RCC 7860 (cell line): ENCODE results near the gene RAB7A.
"Not testable (repeated sequence)": the region's sequence is repeated elsewhere in the genome, so short reads cannot be mapped to it uniquely, and the experiment has no call there.

ENCODE experiments used
- DNase-seq: peaks from one replicate; pipeline ENCODE4 v3.0.0-alpha.2; 2015; ENCODE audit warnings: low spot score
- FAIRE-seq: peaks from 2 replicates; lab custom pipeline; 2012; peaks lifted over from hg19 to GRCh38; lab: Jason Lieb, UNC

RAB7A gene

DNA sequence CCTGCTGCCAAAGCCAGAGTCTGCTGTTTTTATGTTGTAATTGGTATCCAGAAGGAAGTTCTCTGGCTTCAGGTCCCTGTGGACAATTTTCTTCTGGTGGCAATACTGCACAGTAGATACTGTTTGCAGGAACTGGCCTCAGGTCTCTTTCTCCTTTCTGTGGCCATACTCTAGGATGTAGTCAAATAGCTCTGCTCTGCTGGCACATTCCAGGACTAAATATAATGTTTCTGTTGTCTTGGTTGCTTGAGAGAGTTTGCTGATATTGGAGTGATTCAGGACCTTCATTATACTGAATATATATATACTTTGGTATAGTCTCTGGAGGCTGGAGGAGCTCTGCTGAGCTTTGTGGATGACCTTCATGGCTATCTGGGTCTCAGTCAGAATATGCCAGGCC lies 23.1 kb downstream of the RAB7A start:
- no peak for FAIRE-seq
- no peak for DNase-seq

GRCh38 chr3:128749561-128749960 lies 23.6 kb downstream of the RAB7A start:
- not testable (repeated sequence) for FAIRE-seq, DNase-seq

GRCh38 chr3:128753715-128754114 lies 27.7 kb downstream of the RAB7A start:
- FAIRE-seq (no peak), DNase-seq (no peak)

- no peak for DNase-seq
- no peak for FAIRE-seq
Measured at GRCh38 chr3:128760042-128760441, 34.1 kb downstream of the RAB7A start.

DNA sequence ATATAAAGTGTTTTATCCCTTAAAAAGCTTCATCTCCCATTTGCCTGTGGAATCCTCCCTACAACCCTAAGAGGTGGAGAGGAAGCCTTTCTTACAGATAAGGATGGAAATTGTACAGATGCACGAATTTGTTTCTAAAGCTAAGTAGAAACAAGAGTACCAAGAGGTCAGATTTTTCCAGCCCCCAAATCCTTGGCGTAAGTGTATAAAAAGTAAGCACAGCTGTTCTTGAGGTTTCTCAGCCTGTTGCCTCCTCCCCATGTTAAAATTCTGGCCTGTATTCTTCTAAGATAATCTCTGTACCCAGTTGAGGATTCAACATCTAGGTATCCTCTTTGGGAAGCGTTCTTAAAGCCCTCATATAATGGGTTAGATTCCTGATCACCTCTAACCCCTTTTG lies 34.9 kb downstream of the RAB7A start:
- DNase-seq: no peak

GRCh38 chr3:128761392-128761791 lies 35.4 kb downstream of the RAB7A start:
- DNase-seq: no peak
- no peak for FAIRE-seq

More for the DNA sequence above, 34.9 kb downstream of the RAB7A start:
- FAIRE-seq: no peak

GRCh38 chr3:128763967-128764366 lies 38.0 kb downstream of the RAB7A start:
- DNase-seq: no peak

DNA sequence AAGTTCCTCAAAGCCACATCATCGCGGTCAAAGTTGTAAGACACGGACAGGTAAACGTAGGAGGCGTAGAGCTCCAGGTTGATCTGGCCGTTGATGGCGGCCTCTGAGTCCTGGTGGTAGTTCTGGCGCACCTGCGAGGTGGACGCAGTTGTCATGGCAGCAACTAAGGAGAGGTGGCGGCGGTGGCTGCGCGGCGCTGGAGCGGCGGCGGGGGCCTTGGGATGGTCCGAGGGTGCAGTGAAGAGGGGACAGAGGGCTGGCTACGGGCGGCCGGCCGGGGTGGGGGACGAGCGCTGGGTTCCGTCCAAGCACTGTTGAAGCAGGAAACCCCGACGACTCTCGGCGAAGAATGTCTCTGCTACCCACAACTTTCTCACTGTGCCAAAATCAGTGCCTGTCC lies 38.9 kb downstream of the RAB7A start:
- FAIRE-seq: no peak
- no peak for DNase-seq

More at GRCh38 chr3:128763967-128764366, 38.0 kb downstream of the RAB7A start:
- FAIRE-seq: no peak

DNA sequence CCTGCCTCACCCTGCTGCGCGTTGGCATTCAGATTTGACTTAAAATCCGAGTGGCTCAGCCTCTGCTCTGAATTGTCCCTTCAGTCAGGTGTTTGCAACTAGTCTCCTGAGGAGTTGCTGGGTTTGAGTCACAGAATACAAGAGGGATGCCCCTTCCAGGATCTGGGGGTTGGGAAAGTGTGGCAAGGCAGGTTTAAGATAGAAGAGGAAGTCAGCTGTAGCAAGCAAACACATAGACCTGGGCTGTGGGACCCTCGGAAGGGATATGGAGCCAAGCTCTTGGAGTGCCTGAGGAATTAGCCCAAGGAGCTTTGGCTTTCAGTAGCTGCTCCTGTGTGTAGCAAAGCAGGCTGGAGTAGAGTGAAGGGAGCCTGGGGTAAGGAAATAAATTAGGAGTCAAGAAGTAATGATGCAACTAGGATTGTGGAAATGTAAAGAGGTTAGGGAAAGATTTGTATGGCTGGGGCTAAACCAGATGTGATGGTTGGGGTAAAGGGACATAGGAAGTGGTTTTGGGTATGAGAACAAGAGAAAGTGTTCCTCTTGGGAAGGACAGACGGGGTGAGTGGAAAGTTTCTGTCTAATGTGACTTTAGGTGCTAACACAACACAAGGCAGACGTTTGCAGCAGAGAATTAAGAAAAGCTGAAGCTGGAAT lies 41.2 kb downstream of the RAB7A start:
- FAIRE-seq (no peak), DNase-seq (no peak)

GRCh38 chr3:128768471-128768870 lies 42.5 kb downstream of the RAB7A start:
- FAIRE-seq (no peak), DNase-seq (no peak)

DNA sequence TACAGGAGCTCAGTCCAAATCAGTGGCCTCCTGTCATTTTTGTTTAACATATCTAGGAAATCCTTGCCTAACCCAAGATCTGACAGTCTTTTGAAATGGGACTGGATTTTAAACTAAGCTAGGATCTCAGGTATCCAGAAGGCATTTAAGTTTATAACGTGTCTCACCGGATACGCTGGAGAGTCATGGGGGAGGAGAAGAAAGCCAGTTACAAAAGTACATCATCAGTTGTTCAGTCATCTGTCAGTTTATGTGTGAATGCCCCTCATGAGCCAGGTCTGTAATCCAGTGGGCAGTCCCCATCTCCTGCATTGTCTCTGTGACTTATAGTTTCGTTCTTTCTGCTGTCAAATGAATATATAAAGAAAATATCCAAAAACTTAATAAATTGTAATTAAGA lies 44.4 kb downstream of the RAB7A start:
- no peak for DNase-seq

GRCh38 chr3:128773189-128773588 lies 47.2 kb downstream of the RAB7A start:
- DNase-seq, FAIRE-seq: not testable (repeated sequence)

More for the DNA sequence above, 44.4 kb downstream of the RAB7A start:
- no peak for FAIRE-seq

DNA sequence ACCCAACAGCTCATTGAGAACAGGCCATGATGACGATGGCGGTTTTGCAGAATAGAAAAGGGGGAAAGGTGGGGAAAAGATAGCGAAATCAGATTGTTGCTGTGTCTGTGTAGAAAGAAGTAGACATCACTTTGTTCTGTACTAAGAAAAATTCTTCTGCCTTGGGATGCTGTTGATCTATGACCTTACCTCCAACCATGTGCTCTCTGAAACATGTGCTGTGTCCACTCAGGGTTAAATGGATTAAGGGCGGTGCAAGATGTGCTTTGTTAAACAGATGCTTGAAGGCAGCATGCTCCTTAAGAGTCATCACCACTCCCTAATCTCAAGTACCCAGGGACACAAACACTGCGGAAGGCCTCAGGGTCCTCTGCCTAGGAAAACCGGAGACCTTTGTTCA lies 47.6 kb downstream of the RAB7A start:
- not testable (repeated sequence) for DNase-seq, FAIRE-seq

GRCh38 chr3:128775241-128775640 lies 49.3 kb downstream of the RAB7A start:
- FAIRE-seq (no peak), DNase-seq (no peak)

DNA sequence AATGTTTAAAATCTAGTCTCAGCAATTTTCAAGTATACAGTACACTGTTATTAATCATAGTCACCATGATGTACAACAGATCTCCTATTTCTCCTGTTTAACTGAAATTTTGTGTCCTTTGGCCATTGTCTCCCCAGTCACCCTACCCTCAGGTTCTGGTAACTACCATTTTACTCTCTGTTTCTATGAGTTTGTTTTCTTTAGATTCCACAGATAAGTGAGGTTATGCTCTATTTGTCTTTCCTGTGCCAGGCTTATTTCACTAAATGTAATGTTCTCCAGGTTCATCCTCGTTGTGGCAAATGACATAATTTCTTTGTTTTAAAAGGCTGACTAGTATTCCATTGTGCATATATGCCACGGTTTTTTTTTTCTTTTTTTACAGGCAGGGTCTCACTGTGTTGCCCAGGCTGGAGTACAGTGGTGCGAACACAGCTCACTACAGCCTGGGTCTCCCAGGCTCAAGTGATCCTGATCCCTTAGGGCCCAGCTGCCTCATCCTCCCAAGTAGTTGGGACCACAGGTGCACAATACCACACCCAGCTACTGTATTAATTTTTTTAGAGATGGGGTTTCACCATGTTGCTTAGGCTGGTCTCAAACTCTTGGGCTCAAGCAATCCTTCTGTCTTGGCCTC lies 50.0 kb downstream of the RAB7A start:
- DNase-seq (no peak), FAIRE-seq (no peak)

DNA sequence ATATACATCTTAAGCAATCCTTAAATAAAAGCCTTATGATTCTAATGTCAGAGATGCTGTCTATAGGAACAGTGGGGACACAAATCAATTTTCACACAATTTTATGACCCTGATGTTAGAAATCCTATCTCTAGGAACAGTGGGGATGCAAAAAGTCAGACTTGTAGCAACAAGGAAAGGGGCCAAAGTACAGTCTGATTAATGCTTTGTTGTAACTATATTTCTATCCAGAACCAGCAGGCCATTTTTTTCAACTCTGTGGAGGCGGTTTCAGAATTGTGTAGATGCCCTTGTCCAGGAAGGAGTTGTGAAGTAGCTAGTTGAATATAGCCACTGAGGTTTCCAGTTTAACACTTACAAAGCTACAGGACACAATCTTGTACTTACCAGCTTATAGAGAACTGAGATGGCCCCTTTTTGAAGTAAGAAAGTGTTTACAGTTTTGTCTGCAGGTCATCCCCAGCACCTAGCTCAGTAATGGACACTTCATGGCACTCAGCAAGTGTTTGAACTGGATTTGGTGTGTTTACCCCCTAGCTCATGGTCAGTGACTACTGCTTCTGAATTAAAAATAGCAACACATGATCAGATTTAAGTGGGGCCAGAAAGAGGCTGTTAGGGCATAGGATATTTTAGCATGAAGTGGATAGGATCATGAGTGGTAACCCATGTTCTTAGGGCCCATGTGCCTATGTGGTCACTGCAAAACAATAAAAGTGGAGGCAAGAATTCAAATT lies 54.3 kb downstream of the RAB7A start:
- DNase-seq: no peak
- no peak for FAIRE-seq

DNA sequence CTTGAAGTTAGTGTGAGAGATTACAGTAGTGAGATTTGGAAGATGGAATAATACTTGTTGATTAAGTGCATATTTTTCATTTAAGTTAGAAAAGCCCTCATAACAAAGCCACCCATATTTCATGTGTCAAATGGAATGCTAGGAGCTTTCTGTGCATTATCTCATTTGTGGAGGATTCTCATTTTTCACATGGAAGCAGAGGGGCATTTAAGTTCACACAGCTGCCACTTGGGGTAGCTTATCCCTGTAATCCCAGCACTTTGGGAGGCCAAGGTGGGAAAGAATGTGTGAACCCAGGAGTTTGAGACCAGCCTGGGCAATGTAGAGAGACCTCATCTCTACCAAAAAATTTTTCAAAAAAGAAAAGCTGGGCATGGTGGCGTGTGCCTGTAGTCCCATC lies 55.2 kb downstream of the RAB7A start:
- FAIRE-seq (no peak), DNase-seq (no peak)

- DNase-seq (no peak), FAIRE-seq (no peak)
Measured at GRCh38 chr3:128782282-128783146, 56.5 kb downstream of the RAB7A start.

GRCh38 chr3:128783774-128784173 lies 57.8 kb downstream of the RAB7A start:
- no peak for DNase-seq
- FAIRE-seq: no peak

DNA sequence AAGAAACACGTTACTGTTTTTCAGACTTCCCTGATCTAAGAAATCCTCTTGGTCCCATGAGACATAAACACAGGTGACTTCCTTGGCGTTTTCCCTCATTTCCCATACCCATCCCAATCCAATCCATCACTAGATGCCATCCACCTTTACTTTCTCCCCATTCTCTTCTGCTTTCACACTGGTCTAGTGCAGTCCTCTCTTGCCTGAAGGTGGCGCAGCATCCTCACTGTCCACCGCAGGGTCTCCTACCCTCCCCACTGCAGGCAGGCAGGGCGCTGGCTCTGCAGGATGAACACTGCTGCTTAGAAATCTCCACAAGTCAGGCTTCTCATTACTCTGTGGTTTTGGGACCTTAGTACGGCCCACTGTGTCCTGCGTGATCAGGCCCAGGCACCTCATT lies 58.2 kb downstream of the RAB7A start:
- FAIRE-seq (no peak), DNase-seq (peak; percentile 56)

DNA sequence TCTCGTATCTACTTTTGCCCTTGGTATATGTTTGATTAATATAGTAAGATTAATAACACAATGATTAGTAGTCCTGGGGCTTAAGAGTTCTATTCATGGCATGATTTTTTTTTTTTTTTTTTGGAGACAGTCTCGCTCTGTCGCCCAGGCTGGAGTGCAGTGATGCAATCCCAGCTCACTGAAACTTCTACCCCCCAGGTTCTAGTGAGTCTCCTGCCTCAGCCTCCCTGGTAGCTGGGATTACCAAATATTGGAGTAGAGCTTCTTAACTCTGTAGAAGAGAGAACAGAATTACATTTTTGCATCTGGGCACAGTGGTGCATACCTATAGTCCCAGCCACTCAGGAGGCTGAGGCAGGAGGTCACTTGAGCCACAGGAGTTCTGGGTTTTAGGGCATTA lies 58.9 kb downstream of the RAB7A start:
- FAIRE-seq (peak; percentile 43), DNase-seq (peak; percentile 17)
